T-helper 2 cell (primary cell): ENCODE data around the gene MITD1.
"Not testable (repeated sequence)": the region's sequence is repeated elsewhere in the genome, so short reads cannot be mapped to it uniquely, and the experiment has no call there.

Experiments used
- DNase-seq, 5 experiments: peaks; one replicate each; pipeline versions ENCODE4 v3.0.0 to v3.0.0-alpha.2; 2012 to 2022

MITD1 gene

GRCh38 chr2:99154643-99155536, 26.0 kb downstream of the MITD1 start, which contains the start of the genes LIPT1 and TSGA10:
LIPT1 (plus strand) TSS chr2:99154967; CDS start chr2:99161958, 6,991 bp downstream.
TSGA10 (minus strand) TSS chr2:99154942; CDS start chr2:99109439, 45,503 bp downstream.
- peak; percentile 80 to 97 (median 90) for DNase-seq

- no peak for DNase-seq
Measured at GRCh38 chr2:99153921-99154604, 26.8 kb downstream of the MITD1 start.

- DNase-seq, result no peak
Measured at GRCh38 chr2:99152199-99152895, 28.5 kb downstream of the MITD1 start.

- no peak for DNase-seq
Measured at GRCh38 chr2:99150706-99151105, 30.2 kb downstream of the MITD1 start.

GRCh38 chr2:99141110-99142108, 39.4 kb downstream of the MITD1 start, which contains the start of gene C2orf15:
C2orf15 (plus strand) TSS chr2:99141707; CDS start chr2:99150559, 8,852 bp downstream.
- DNase-seq, result peak; percentile 95 to 99 (median 96)

GRCh38 chr2:99140860-99141109, 40.1 kb downstream of the MITD1 start:
- DNase-seq, result no peak

GRCh38 chr2:99140056-99140859, 40.6 kb downstream of the MITD1 start:
- DNase-seq, result no peak

GRCh38 chr2:99139003-99139402, 41.9 kb downstream of the MITD1 start:
- DNase-seq, result no peak

GRCh38 chr2:99135044-99135556, 45.8 kb downstream of the MITD1 start:
- DNase-seq, result not testable (repeated sequence)

- DNase-seq, result no peak
Measured at GRCh38 chr2:99127981-99128380, 52.9 kb downstream of the MITD1 start.
